GM21619 (cell line): ENCODE measurements around the gene BOLA1.
"Not testable (repeated sequence)": the region's sequence is repeated elsewhere in the genome, so short reads cannot be mapped to it uniquely, and the experiment has no call there.

Experiments used
- ATAC-seq: cut with Tn5 transposase; IDR thresholded peaks from one replicate; pipeline ENCODE4 v1.9.1; 2021; ENCODE audit not compliant: unreplicated experiment

Gene BOLA1

DNA sequence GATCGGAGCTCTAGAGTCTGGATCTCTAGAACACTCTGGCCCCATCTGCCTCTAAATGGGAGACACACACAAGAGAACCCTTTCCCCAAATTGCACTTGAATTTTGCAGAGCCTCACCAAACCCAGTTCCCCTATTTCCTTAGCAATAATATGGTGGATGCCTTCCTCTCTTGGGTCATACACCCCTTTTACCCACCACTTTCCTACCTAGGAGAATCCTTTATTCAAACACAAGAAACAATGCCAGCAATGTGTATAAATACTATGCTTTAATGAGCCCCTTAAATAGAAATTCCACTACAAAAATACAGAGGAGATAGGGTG is 29.0 kb downstream of the BOLA1 start:
- ATAC-seq = no peak

DNA sequence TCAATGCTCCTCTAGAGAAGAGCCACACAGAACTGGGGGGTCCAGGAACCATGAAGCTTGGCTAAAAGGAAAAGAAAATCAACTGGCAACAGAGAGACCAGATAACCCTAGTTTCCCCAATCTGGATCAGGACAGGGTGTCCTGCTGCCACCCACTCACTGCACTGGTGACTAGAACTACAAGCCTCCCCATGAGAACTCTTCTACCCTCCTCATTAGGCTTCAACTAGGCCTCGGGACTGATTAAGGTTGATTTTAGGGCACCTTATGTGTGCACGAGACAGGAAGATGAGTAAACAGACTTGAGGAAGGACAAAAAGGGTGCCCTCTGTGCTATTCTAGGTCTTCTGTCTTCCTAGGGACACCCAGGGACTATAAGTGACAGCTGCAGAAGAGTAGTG is 30.5 kb downstream of the BOLA1 start:
- ATAC-seq = no peak

DNA sequence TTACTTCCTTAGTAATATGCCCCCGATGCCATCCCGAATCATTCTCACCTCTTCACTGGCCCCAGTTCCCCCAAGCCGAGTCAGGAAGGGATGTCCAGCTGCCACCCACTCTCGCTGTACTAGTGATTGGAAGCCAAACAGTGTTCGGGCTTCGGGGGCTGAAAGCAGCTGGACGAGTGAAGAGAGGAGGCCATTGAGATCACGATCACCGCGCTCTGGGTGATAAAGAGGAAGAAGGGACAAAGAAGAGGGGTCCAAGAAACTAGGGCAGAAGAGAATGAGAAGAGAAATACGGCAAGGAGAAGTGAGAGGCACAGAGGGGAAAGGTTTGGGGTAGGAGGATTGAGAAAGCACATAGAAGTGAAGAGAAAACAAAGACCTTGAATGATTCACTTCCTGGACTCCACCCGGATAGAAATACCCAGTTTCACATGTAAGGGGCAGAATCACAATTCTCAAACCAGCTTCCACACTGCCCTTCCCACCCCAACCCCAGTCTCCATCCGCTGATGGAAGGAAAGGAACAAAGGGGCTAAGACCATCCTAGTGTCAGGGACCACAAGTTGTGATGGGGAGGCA is 31.9 kb downstream of the BOLA1 start:
- no peak for ATAC-seq

DNA sequence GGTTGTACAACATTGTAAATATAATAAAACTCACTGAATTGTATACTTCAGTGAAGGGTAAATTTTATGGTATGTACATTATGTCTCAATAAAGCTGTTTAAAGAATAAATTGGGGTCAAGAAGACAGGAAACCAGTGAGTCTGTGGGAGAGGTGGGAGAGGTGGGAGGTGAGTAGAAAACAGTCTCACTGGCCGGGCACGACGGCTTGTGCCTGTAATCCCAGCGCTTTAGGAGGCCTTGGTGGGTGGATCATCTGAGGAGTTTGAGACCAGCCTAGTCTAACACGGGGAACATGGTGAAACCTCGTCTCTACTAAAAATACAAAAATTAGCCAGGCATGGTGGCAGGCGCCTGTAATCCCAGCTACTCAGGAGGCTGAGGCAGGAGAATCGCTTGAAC is 33.1 kb downstream of the BOLA1 start:
- ATAC-seq = no peak

DNA sequence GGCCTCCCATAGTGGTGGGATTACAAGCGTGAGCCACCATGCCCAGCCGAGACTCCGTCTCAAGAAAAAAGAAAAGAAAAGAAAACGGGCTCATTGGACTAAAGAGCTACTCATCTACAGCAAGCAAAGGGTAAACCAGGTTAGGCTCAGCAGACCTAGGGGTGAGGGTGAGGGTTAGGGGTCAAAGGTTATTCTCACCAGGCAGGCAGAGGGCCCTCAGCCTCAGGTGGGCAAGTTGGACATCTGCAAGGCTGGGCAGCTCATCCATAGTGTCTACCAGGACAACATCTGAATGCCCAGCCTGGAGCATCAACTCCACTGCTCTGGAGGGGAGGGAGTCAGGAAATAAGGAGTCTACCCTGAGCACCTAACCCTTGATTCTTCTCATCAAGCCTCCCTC is 33.8 kb downstream of the BOLA1 start:
- no peak for ATAC-seq

DNA sequence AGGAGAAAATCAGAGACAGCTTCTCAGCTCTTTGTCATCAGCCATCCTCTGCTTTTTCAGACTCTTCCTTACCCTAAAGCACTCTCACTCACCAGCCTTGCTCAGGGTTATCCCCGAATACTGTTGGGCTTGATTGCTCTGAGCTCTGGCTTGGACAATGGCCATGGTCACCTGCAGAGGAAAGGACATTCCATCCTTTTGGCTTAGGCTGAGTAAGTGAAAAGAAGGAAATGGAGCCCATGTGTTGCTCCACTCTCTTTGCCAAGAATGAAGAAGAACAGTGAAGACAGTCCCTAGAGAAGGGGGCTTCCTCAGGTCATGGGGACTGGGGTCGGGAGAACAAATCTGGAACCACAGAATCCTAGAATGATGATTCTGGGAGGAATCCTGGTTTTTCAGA is 35.0 kb downstream of the BOLA1 start:
- no peak for ATAC-seq

DNA sequence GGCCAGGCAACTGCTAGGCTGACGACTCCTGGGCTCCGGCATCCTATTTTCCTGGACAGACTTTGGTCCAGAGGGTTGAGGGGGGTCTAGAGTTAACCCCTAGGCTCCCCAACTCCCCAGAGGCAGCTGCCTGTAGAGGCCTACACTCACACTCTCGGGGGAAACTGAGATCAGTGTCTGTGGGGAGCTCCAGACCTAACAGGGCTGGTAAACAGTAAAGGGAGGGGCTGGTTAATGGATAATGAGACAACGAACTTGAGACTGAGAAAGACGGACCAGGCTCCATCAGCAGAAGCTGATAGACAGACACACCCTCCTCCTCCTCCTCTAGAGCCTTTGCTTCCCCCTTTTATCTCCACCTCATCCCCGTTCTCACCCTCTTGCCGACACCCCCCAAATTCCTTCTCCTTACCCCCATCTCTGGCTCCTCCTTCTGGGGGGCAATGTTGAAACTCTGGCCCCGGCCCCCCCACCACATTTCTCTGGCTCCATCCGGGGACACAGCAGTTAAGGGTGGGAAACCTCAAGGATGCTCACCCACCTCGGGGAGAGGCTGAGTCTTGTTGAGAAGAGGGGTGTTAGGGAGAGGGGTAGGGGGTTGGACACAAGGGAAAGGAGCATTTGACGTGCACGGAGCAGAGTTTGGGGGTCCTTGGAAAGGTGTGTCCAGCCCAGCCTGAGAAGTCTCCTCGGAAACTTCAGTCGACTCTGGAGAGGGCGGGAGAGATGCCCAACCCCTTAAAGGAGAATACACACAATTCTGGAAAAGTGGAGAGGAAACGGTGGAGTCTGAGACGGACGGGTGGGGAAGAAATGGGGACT is 37.0 kb downstream of the BOLA1 start, which contains the start of gene MTMR11:
TSS of gene MTMR11 (minus strand) at position 710 of the 822 bp plus-strand sequence. CDS start at position 478, 232 bp downstream.
- ATAC-seq = no peak

DNA sequence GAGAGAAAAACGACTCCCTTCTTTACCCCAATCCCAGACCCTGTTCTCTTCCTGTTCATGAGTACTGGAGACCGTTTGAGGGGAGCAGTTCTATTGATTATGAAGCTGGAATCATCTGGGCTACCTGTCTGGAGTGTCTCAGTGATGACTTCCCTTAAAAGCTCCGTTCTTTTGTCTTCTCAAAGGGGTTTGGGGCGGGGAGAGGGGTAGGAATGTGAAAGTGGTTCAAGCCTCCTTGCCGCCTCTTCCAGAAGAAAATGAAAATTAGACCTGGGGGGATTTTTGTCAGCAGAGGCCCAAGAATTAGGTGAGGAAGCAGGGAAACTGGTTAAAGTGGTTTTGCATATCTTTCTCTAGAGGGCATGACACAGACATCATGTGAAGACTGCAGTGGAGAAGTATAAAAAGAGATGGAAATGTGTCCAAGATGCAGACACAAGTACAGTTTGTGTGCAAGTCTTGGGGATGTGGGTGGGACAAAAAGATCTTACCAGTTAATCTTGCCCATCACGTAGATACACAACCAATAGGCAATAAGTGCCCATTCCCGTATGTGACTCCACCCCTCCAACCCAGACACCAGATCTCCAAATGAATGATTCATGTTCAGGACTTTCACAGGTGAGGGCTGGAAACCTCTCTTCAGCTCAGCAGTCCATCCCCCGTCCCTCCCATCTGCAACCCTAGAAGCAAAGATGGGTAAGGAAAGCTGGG is 37.8 kb downstream of the BOLA1 start:
- no peak for ATAC-seq

DNA sequence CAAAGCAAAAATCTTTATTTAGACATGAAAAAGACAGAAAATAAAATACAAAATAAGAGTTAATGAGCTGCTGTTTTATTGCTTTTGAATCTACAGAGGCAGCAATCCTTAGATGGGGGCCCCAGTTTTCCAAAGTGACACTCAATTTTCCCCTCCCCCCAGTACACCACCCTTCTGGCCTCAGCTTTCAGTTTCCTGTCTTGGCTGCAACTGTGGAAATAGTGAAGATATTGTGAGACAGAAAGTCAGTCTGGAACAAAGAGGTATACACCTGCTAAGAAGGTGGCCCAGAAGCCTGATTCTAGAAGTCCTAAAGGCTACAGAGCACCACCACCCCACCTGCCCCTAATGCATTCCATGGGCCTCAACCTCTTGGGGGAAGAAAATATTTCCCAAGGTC is 38.4 kb downstream of the BOLA1 start:
- ATAC-seq = no peak

DNA sequence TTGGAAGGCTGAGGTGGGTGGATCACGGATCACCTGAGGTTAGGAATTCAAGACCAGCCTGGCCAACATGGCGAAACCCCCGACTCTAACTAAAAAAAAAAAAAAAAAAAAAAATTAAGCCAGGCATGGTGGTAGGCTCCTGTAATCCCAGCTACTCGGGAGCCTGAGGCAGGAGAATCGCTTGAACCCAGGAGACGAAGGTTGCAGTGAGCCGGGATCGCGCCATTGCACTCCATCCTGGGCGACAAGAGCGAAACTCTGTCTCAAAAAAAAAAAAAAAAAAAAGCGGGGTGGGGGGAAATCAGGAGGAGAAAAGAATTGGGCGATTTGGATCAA is 39.3 kb downstream of the BOLA1 start:
- ATAC-seq = not testable (repeated sequence)

DNA sequence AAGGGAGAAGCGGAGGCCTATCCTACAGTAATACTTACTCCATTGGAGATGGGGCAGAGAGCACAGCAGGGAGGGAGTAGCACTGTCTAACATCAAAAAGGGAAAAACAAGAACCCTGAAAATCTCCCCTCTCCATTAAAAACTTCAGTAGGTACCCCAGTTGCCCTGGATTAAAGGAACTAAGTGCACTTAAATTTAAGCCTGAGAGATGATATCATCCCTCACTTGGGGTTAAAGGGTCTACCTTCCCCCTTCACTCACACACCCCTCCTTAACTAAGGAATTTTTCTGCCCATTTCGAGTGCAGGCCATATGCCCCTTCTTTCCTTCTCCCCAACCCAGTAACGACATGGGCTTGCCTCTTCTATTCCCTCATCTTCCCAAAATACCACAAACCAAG is 41.1 kb downstream of the BOLA1 start:
- no peak for ATAC-seq

DNA sequence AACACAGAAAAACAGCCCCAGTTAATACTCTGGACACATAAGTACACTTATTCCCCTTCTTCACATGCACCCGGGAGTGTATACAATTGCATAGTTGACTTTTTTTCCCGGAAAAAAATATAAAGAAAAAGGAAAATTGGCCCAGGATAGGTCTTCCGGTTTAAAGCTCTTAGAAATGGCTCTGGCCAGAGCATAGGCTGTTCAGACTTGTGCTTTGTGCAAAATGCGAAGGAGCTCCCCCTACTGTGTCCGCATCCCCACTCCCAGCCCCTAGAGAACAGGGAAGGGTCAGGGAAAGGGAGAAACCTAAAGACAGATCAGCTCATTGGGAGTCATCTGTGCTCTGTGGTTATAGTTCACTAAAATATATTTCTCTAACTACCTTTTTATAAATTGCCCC is 42.8 kb downstream of the BOLA1 start:
- no peak for ATAC-seq

DNA sequence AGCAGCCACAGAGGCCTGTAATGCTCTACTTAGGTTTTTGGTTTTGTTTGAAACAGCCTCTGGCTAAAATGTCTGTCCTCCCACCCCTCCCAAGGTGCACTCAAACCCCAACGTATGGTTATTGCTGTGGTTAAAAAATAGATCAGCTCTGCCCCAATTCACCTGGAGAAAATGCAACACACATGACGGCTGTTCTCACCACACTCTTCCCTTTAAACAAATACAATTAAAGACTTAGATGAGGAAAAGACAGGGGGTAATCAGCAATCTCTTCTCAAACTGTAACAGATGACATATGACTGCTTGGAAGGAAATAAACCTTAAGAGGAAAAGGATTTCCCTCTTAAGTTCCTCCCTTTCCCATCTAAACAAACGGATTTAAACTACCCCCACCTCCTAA is 43.5 kb downstream of the BOLA1 start:
- no peak for ATAC-seq

DNA sequence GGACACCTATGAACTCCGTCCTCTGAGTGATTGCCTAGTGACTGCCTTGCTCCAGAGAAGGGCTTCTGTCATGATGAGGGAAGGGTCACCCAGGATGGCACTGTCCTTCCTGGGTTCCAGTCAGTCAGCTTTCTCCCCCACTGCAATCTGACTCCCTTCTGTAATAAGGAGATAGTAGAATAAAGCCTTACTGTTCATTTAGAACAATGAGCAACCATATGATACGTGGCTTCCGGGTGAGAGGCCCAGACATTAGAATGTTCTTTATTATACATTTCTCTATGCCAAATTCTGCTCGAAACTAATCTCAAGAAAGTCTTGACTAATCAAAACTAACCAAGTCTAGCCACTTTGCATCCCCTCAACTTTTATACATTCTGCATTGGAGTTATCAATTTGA is 45.8 kb downstream of the BOLA1 start:
- ATAC-seq = no peak

DNA sequence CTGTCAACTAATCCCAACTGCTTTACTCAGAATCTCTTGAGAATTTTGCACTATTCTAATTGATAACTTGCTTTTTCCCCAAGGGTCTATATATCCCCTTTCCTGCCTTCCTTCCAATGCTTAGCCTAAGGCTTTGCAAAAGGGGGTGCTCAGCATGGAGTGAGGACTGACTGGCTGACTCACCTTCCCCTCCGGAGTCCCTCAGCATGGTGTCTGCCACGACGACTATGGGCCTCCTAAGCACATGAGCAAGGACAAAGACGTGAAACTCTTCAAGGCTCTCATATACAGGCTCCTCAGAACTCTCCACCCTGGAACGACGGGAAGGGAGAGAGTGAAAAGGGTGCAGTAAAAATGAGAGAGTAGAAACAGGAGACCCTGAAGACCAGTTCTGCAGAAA is 50.5 kb downstream of the BOLA1 start:
- ATAC-seq = no peak
